HEK293 (cell line): Measurements from ENCODE around the gene TLE3.
A peak's percentile ranks its signal among the peaks of the same experiment; 100 is the strongest.

Experiments used
- CTCF ChIA-PET: fragments of 350-600 bp; formaldehyde crosslinking; extraction: SDS; loops from one replicate; lab custom pipeline; 2021; ENCODE audit warnings: antibody characterized with exemption; lab: Yijun Ruan, JAX
- POLR2A ChIA-PET: fragments of 300-600 bp; formaldehyde crosslinking; extraction: SDS; loops from one replicate; lab custom pipeline; 2020; ENCODE audit warnings: antibody characterized with exemption, inconsistent platforms; lab: Yijun Ruan, JAX
- H3K27ac ChIP-seq: fragments of 200-500 bp; sonication (Bioruptor generic); 2 replicates; pipeline ENCODE4 v1.5.1; 2014; ENCODE audit warnings: low read depth, low read length, control low read depth, inconsistent platforms; ENCODE audit errors: extremely low read depth
- H3K36me3 ChIP-seq, 2 experiments: fragments of 200-500 bp in 1 of 2; sonication (Bioruptor generic) in 1 of 2; 1 replicate in 1 of 2; 2 replicates in 1 of 2; pipeline ENCODE4 v1.5.1; 2014 to 2017; ENCODE audit warnings: inconsistent platforms in 2 of 2, low read length in 2 of 2; ENCODE audit not compliant: control insufficient read depth in 2 of 2, insufficient read depth in 1 of 2
- H3K4me1 ChIP-seq: fragments of 200-500 bp; sonication (Bioruptor generic); 2 replicates; pipeline ENCODE4 v1.5.1; 2014; ENCODE audit warnings: mild to moderate bottlenecking, low read length, inconsistent platforms; ENCODE audit not compliant: control insufficient read depth, insufficient read depth
- H3K4me3 ChIP-seq: 2 replicates; pipeline ENCODE4 v1.5.1; 2011; ENCODE audit warnings: low read depth, mild to moderate bottlenecking, control low read depth, low read length, moderate library complexity
- H3K9me3 ChIP-seq: fragments of 200-500 bp; sonication (Bioruptor generic); 2 replicates; pipeline ENCODE4 v1.5.1; 2014; ENCODE audit warnings: low read depth, low read length, inconsistent platforms; ENCODE audit not compliant: control insufficient read depth, insufficient read depth
- KLF1 ChIP-seq: fragments of 450-650 bp; formaldehyde crosslinking; IDR thresholded peaks from 2 replicates; pipeline ENCODE4 v1.5.1; 2016; ENCODE audit warnings: missing biosample characterization, missing genetic modification characterization
- KLF7 ChIP-seq: fragments of 450-650 bp; formaldehyde crosslinking; IDR thresholded peaks from 2 replicates; pipeline ENCODE4 v1.5.1; 2016; ENCODE audit warnings: missing biosample characterization, missing genetic modification characterization, borderline replicate concordance
- PRDM1 ChIP-seq: fragments of 450-650 bp; formaldehyde crosslinking; IDR thresholded peaks from 2 replicates; pipeline ENCODE4; 2016; ENCODE audit warnings: missing biosample characterization, missing genetic modification characterization
- TRIM28 ChIP-seq: IDR thresholded peaks from 2 replicates; pipeline ENCODE4 v1.6.1; 2011; ENCODE audit warnings: low read length, control low read depth, borderline replicate concordance
- ZBTB48 ChIP-seq: fragments of 450-650 bp; formaldehyde crosslinking; IDR thresholded peaks from 2 replicates; pipeline ENCODE4 v1.5.1; 2016; ENCODE audit warnings: missing biosample characterization, missing genetic modification characterization
- ZEB2 ChIP-seq: fragments of 450-650 bp; formaldehyde crosslinking; IDR thresholded peaks from 2 replicates; pipeline ENCODE4 v1.5.1; 2016; ENCODE audit warnings: missing biosample characterization, missing genetic modification characterization
- ZNF16 ChIP-seq: fragments of 450-650 bp; formaldehyde crosslinking; IDR thresholded peaks from 2 replicates; pipeline ENCODE4 v1.5.1; 2016; ENCODE audit warnings: low read depth, missing biosample characterization, missing genetic modification characterization
- ZNF174 ChIP-seq: fragments of 450-650 bp; formaldehyde crosslinking; IDR thresholded peaks from 2 replicates; pipeline ENCODE4 v1.5.0; 2017; ENCODE audit warnings: missing biosample characterization, mild to moderate bottlenecking, missing genetic modification characterization
- ZNF19 ChIP-seq: fragments of 450-650 bp; formaldehyde crosslinking; IDR thresholded peaks from 2 replicates; pipeline ENCODE4; 2016; ENCODE audit warnings: missing biosample characterization, missing genetic modification characterization, low read depth
- ZNF404 ChIP-seq: fragments of 450-650 bp; formaldehyde crosslinking; IDR thresholded peaks from 2 replicates; pipeline ENCODE4 v1.5.1; 2017; ENCODE audit warnings: missing biosample characterization, missing genetic modification characterization
- ZNF423 ChIP-seq: fragments of 450-650 bp; formaldehyde crosslinking; IDR thresholded peaks from 2 replicates; pipeline ENCODE4 v1.5.1; 2016; ENCODE audit warnings: missing biosample characterization, missing genetic modification characterization
- ZNF610 ChIP-seq: fragments of 450-650 bp; formaldehyde crosslinking; IDR thresholded peaks from 2 replicates; pipeline ENCODE4 v1.5.1; 2016; ENCODE audit warnings: missing biosample characterization, missing genetic modification characterization, borderline replicate concordance
- ZNF664 ChIP-seq: fragments of 450-650 bp; formaldehyde crosslinking; IDR thresholded peaks from 2 replicates; pipeline ENCODE4 v1.5.1; 2016; ENCODE audit warnings: missing biosample characterization, missing genetic modification characterization
- ZNF677 ChIP-seq: fragments of 450-650 bp; IDR thresholded peaks from 2 replicates; pipeline ENCODE4 v1.5.0; 2018; ENCODE audit warnings: missing biosample characterization, mild to moderate bottlenecking, missing genetic modification characterization, moderate library complexity
- ZNF707 ChIP-seq: fragments of 450-650 bp; formaldehyde crosslinking; IDR thresholded peaks from 2 replicates; pipeline ENCODE4 v1.5.1; 2016; ENCODE audit warnings: missing biosample characterization, missing genetic modification characterization
- ZXDB ChIP-seq: fragments of 450-650 bp; formaldehyde crosslinking; IDR thresholded peaks from 2 replicates; pipeline ENCODE4 v1.5.1; 2016; ENCODE audit warnings: missing biosample characterization, missing genetic modification characterization
- TF ChIP-seq, protein P1 (sequence below): fragments of 450-650 bp; formaldehyde crosslinking; IDR thresholded peaks from 2 replicates; pipeline ENCODE4 v1.5.0; 2017; ENCODE audit warnings: missing biosample characterization, missing genetic modification characterization, borderline replicate concordance
- TF ChIP-seq, protein P2 (sequence below): fragments of 450-650 bp; formaldehyde crosslinking; IDR thresholded peaks from 2 replicates; pipeline ENCODE4 v1.5.1; 2017; ENCODE audit warnings: missing biosample characterization, missing genetic modification characterization
- TF ChIP-seq, protein P3 (sequence below): IDR thresholded peaks from 2 replicates; pipeline ENCODE4 v1.6.1; 2011; ENCODE audit warnings: mild to moderate bottlenecking, low read depth, low read length, borderline replicate concordance
- TF ChIP-seq, protein P4 (sequence below): fragments of 450-650 bp; formaldehyde crosslinking; IDR thresholded peaks from 2 replicates; pipeline ENCODE4 v1.5.1; 2017; ENCODE audit warnings: missing biosample characterization, mild to moderate bottlenecking, missing genetic modification characterization, moderate library complexity
- TF ChIP-seq, protein P5 (sequence below): fragments of 450-650 bp; formaldehyde crosslinking; IDR thresholded peaks from 2 replicates; pipeline ENCODE4 v1.5.1; 2016; ENCODE audit warnings: missing biosample characterization, missing genetic modification characterization
- TF ChIP-seq, protein P6 (sequence below): fragments of 450-650 bp; formaldehyde crosslinking; IDR thresholded peaks from 2 replicates; pipeline ENCODE4 v1.5.1; 2016; ENCODE audit warnings: missing biosample characterization, missing genetic modification characterization

The TLE3 gene

DNA sequence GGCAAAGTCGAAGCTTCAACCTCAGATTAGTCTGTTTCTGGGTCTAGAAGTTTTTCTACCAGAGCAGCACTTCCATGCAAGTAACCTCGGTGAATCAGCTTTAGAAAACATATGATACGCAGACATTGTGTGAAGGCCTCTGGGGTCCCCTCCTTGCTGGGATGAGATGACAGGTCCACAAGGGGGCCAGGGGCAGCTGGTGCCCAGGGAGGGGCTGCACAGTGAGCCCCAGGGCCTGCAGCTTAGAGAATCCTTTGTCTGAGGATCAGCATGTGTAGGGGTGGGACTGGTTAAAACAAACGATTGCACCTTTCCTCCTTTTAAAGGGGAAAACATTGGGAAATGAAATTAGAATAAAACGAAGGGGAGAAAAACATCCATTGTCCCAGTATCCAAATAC is 47.5 kb upstream of the TLE3 start:
- Histone ChIP-seq H3K4me3 (no peak overlapping the region), H3K27ac (no peak overlapping the region), H3K4me1 (peaks cover 27% of the 10 kb centered on the region), H3K9me3 (no peaks in the 10 kb centered on the region)
- ChIA-PET CTCF (interaction anchor here (1.2 kb wide), 1 partner anchor 11 kb away, joined by 5 read pairs; no protein-coding TSS in a partner anchor), POLR2A (interaction anchor here (0.6 to 1.4 kb wide), 2 partner anchors 21 to 47 kb away, joined by 4 to 6 read pairs; partner anchors contain the start of gene TLE3)
- TF ChIP-seq, protein P1, sequence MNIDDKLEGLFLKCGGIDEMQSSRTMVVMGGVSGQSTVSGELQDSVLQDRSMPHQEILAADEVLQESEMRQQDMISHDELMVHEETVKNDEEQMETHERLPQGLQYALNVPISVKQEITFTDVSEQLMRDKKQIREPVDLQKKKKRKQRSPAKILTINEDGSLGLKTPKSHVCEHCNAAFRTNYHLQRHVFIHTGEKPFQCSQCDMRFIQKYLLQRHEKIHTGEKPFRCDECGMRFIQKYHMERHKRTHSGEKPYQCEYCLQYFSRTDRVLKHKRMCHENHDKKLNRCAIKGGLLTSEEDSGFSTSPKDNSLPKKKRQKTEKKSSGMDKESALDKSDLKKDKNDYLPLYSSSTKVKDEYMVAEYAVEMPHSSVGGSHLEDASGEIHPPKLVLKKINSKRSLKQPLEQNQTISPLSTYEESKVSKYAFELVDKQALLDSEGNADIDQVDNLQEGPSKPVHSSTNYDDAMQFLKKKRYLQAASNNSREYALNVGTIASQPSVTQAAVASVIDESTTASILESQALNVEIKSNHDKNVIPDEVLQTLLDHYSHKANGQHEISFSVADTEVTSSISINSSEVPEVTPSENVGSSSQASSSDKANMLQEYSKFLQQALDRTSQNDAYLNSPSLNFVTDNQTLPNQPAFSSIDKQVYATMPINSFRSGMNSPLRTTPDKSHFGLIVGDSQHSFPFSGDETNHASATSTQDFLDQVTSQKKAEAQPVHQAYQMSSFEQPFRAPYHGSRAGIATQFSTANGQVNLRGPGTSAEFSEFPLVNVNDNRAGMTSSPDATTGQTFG (tag by site-specific recombination), result no peak
- TF ChIP-seq ZNF707 (tag by site-specific recombination) (no peak), ZNF174 (no peak), ZXDB (tag by site-specific recombination) (no peak), ZNF423 (tag by site-specific recombination) (no peak), ZNF677 (tag by site-specific recombination) (no peak), KLF1 (tag by site-specific recombination) (no peak), ZNF610 (no peak), ZNF404 (no peak)
- TF ChIP-seq, protein P2, sequence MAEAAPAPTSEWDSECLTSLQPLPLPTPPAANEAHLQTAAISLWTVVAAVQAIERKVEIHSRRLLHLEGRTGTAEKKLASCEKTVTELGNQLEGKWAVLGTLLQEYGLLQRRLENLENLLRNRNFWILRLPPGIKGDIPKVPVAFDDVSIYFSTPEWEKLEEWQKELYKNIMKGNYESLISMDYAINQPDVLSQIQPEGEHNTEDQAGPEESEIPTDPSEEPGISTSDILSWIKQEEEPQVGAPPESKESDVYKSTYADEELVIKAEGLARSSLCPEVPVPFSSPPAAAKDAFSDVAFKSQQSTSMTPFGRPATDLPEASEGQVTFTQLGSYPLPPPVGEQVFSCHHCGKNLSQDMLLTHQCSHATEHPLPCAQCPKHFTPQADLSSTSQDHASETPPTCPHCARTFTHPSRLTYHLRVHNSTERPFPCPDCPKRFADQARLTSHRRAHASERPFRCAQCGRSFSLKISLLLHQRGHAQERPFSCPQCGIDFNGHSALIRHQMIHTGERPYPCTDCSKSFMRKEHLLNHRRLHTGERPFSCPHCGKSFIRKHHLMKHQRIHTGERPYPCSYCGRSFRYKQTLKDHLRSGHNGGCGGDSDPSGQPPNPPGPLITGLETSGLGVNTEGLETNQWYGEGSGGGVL (tag by site-specific recombination), result no peak
- TF ChIP-seq, all 188 proteins: peak for 0
- no peaks in the 10 kb centered on the region for H3K36me3 ChIP-seq

DNA sequence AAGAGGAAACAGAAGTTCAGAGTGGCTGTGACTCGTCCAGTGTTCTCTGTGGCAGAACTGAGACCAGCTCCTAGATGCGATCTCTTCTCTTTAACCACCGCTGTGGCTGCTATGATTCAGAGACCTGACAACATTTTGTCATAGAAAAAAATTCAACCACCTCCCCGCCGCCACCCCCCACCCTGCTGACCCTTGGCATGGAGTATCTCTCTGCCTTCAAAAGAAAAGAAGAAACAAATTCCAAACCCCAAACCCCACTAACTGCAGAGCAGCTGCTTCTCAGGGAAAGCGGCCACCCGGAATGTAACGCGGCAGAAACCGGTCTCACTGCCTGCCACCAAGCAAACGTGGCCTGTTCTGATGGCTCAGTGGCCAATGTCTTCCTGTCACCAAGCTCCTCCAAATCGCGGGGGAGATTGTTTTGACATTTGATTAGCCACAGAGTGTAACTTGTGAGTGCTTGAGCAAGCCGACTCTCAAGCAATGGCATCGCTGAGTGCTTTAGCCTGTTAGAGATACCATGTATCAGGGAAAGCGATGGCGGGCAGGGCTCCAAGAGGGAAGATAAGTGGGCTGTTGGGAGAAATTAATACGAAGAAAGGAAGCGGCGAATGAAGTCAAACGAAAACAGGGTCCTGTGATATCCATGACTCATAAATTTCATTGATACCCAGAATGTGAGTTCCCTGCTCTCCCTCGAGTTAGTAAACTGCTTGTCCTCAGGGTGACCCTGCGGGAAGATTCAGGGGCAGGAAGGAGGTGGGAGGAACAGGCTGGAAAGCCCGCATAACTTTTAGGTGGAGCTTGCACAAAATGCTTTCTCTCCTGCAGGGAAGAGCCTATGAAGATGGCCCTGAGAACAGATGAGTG is 44.8 kb upstream of the TLE3 start:
- Histone ChIP-seq H3K9me3 (no peaks in the 10 kb centered on the region), H3K27ac (peak overlapping the region; percentile 30), H3K4me1 (peaks cover 19% of the 10 kb centered on the region), H3K36me3 (no peaks in the 10 kb centered on the region), H3K4me3 (no peak overlapping the region)
- POLR2A ChIA-PET, result interaction anchor here (0.8 kb wide), 1 partner anchor 44 kb away, joined by 3 read pairs; no protein-coding TSS in a partner anchor
- CTCF ChIA-PET, result interaction anchor here (0.6 to 1.7 kb wide), 2 partner anchors 72 to 325 kb away, joined by 4 read pairs; no protein-coding TSS in a partner anchor
- peak; percentile 69 for TF ChIP-seq TRIM28
- TF ChIP-seq, protein P3, sequence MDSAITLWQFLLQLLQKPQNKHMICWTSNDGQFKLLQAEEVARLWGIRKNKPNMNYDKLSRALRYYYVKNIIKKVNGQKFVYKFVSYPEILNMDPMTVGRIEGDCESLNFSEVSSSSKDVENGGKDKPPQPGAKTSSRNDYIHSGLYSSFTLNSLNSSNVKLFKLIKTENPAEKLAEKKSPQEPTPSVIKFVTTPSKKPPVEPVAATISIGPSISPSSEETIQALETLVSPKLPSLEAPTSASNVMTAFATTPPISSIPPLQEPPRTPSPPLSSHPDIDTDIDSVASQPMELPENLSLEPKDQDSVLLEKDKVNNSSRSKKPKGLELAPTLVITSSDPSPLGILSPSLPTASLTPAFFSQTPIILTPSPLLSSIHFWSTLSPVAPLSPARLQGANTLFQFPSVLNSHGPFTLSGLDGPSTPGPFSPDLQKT, result no peak
- no peak for TF ChIP-seq ZNF16 (tag by site-specific recombination)
- TF ChIP-seq, protein P4, sequence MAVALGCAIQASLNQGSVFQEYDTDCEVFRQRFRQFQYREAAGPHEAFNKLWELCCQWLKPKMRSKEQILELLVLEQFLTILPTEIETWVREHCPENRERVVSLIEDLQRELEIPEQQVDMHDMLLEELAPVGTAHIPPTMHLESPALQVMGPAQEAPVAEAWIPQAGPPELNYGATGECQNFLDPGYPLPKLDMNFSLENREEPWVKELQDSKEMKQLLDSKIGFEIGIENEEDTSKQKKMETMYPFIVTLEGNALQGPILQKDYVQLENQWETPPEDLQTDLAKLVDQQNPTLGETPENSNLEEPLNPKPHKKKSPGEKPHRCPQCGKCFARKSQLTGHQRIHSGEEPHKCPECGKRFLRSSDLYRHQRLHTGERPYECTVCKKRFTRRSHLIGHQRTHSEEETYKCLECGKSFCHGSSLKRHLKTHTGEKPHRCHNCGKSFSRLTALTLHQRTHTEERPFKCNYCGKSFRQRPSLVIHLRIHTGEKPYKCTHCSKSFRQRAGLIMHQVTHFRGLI (tag by site-specific recombination), result no peak
- no peak for TF ChIP-seq KLF7 (tag by site-specific recombination)
- no peak for TF ChIP-seq ZBTB48
- TF ChIP-seq ZNF664 (tag by site-specific recombination), result no peak
- TF ChIP-seq ZEB2 (tag by site-specific recombination), result no peak
- peak; percentile 71 for TF ChIP-seq PRDM1 (tag by site-specific recombination)
- no peak for TF ChIP-seq ZNF19 (tag by site-specific recombination)
- TF ChIP-seq, protein P5, sequence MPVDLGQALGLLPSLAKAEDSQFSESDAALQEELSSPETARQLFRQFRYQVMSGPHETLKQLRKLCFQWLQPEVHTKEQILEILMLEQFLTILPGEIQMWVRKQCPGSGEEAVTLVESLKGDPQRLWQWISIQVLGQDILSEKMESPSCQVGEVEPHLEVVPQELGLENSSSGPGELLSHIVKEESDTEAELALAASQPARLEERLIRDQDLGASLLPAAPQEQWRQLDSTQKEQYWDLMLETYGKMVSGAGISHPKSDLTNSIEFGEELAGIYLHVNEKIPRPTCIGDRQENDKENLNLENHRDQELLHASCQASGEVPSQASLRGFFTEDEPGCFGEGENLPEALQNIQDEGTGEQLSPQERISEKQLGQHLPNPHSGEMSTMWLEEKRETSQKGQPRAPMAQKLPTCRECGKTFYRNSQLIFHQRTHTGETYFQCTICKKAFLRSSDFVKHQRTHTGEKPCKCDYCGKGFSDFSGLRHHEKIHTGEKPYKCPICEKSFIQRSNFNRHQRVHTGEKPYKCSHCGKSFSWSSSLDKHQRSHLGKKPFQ (tag by site-specific recombination), result no peak
- TF ChIP-seq, protein P6, sequence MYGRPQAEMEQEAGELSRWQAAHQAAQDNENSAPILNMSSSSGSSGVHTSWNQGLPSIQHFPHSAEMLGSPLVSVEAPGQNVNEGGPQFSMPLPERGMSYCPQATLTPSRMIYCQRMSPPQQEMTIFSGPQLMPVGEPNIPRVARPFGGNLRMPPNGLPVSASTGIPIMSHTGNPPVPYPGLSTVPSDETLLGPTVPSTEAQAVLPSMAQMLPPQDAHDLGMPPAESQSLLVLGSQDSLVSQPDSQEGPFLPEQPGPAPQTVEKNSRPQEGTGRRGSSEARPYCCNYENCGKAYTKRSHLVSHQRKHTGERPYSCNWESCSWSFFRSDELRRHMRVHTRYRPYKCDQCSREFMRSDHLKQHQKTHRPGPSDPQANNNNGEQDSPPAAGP (tag by site-specific recombination), result no peak
